Stimulated activated naive CD8-positive, alpha-beta T cell treated with anti-CD3 and anti-CD28 coated beads, Interleukin-15, Interleukin-2, amounts not matched to agents 100 U/mL and 50 U/mL, for 24 hours (primary cell): ENCODE data around the gene UBAC2.
"Not testable (repeated sequence)": the region's sequence is repeated elsewhere in the genome, so short reads cannot be mapped to it uniquely, and the experiment has no call there.

Experiments
- ATAC-seq: fragments of 150-1000 bp; cut with Tn5 transposase; one replicate; pipeline ENCODE4 v1.10.0; 2021
- DNase-seq: peaks from one replicate; pipeline ENCODE4 v3.0.0; 2021

The UBAC2 gene

DNA sequence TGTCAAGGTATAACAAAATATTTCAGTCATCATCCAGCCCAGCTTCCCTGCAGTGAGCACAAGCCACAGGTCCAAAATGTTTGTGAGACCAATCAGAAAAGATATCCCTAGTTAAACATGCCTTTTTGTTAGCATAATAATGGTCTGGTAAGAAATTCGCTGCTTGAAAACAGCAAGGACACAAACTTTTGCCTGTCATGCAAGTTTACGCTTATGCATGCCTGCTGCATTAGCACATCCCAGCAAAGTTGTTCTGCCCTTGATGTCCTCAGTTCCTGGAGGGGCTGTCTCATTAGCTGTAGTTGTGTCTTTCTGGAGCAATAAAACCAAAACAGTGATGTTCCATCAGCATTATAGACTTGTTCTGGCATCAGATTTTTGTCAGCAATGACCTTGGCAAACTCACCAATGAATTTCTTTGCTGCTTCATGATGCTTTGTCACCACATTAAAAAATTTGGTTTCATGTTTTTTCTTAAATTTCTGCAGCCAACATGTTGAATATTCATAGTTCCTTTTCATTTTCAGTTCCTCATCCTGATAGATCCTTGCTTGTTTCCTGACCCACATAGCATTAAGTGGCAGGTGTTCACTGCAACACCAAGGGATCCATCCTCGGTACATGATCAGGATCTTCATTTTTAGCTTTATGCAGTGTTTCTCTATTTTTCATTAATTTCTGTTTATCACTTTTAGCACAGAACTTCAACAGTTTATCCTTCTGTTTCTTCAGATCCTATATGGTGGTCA, 178.5 kb downstream of the UBAC2 start:
- DNase-seq (no peak), ATAC-seq (no peak)

DNA sequence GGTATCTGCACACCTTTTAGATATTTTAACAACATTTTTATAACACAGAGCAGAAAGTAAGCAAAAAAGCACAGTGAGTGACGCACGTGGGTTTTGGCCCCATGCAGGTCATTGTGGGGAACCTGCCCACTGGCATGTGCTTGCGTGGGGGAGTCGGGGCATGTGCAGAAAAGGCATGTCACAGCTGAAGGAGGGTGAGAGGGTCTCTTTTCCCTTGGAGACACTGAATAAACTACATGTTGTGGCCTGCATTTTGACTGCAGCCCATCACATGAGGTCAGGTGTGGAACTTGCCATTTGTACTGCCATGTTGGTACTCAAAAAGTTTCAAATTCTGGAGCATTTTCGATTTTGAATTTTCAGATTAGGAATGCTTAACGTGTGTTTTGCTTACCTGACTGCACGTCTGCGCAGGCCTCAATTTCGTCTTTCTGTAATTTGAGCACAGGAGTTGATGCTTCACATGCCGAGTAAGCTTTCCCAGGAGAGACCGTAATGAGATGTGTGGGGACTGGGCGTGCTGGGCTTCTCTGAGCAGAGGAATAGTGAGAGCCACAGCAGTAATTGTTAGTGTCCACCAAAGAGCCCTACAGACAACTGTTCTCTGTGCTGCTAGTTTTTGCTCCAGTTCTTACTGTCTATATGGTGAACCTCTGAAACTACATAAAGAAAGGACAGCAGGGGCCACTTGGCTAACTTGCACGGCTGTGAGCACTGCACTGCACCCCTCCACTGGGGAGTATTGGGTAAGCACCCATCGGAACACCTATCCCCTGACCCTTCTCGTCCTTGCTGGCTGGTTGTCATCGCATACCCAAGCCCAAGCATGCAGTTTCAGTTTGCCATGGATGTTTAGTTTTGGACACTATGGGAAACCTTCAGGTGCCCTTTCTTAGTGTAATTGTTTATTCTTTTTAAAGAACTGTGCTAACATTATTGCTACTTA, 179.5 kb downstream of the UBAC2 start:
- ATAC-seq (no peak), DNase-seq (no peak)

DNA sequence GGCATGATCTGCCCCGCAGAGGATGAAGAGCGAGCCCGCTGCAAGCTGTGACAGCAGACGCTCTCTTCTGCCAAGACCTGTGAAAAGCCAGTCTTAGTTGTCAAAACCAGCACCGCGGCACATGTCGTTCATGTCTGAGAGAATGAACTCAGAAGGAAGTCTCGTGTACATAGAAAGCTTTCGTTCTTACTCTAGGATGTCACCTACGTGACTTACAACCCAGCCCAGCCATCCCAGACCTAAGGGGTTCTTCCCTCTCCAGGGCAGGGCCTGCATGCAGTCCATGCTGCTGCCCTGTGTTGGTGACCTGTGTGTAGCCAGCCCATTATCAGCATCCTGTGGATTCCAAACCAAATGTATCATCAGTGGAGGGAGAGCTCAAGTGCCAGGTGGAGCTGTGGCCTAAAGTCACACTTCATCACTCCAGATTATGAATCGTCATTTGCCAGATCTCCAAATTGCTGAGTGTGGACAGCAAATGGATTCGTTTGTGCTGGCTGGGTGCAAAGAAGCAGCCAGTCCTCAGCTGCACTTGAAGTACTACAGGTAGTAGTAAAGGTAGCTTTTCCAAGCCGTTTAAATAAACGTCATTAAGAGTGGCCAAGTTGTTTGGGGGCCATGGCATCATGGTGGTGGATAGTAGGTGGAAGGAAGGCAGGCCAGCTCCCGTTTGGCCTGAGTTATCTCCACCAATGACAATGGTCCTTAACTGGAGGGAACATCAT, 180.4 kb downstream of the UBAC2 start:
- peak; percentile 55 for ATAC-seq
- DNase-seq, result peak; percentile 71

DNA sequence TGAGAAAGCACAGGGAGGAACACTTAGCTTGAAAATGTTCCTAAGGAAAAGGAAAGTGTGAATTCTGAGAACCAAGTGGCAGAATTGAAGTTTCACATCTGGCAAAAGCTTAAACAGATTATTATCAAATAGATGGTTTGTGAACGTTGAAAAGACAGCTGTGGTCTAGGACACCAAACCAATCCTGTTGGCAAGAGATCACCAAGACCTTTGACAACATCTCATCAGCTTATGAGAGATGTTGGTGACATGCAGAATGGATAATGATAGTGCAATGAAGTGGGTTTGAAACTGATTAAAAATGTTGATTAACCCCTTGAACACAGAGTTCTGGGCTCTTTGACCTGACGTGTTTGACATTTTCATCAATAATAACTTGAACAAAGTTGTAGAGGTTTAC, 181.1 kb downstream of the UBAC2 start:
- ATAC-seq, result no peak
- DNase-seq, result no peak

DNA sequence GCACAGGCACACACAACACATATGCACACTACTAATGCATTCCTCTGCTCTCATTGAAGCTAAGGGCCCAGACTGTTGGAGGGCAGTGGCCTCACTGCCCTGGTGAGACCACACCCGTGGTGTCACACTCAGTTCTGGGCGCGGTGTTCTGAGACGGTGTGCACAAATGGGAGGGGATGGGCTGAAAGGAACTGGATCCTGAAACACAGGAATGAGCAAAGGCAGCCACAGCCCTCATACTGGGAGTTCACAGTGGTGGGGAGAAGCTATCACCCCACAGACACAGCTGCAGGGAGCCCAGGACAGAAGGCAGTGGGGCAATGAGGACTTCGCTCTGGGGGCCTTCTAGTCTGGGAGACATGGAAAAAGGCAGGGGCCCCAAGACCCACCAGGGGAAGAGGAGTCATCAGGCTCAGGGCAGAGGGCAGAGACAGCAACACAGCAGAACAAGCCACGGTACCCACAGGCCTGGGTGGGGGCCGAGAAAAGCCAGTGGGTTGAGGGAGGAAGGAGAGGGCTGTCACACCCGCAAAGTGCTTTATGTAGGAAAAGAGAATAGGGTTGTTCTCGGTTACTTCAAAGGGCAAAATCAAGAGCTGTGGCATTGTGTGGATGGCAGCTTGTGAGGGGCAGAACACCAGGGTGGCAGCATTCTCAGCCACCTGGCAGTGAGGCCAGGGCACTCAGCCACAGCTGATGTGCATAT, 181.9 kb downstream of the UBAC2 start:
- peak; percentile 45 for ATAC-seq
- DNase-seq, result peak; percentile 68

DNA sequence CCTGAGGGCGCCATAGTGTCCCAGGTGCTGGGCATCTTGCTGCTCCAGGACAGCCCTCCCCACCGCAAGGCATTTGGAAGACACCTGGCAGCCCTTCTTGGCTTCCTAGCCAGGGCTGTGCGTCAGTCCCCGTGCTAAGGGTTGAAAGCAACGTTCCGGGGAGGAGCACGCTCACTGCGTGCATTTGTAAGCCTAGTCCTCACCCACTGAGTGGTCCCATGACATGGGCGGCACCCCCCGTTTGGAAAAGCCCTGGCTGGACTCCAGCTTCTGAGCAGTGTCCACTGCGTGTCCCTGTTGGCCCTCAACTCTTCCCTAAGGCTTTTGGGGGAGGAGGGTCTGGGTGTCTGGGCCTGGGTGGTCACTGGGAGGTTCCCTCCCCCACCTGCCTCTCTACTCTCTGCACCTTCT, 182.9 kb downstream of the UBAC2 start:
- no peak for DNase-seq
- ATAC-seq, result no peak

DNA sequence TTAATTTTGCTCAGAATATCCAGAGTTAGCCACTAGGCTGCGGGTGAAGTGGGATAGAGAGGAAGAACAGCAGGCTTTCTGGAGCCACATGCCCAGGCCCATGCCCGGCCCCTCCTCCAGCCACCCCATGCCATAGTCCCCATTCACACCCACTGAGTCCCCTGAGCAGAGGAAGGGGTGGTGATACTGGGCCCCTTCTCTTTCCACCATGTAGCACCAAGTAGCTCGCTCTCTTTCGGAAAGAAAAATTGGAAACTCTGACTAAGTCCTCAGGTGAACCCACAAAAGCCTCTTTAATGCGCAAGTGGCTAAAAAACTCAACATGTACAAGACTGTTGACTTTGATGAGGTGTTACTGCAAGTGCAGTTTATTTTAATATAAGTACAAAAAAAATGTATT, 183.3 kb downstream of the UBAC2 start:
- peak; percentile 55 for DNase-seq
- ATAC-seq, result peak; percentile 55

DNA sequence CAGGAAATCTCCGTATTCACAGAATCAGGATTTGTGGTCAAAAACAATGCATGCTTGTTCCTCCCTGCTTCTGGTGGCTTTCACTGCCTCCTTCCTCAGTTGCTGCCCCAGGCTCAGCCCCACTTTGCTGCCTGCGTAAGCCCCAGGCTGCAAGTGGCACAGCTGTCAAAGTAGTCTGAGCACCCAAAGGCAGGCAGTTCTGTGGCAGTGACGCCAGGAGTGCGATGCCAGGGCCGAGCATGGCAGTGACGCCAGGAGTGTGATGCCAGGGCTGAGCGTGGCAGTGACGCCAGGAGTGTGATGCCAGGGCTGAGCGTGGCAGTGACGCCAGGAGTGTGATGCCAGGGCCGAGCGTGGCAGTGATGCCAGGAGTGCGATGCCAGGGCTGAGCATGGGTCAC, 183.8 kb downstream of the UBAC2 start:
- peak; percentile 48 for DNase-seq
- peak; percentile 33 for ATAC-seq

DNA sequence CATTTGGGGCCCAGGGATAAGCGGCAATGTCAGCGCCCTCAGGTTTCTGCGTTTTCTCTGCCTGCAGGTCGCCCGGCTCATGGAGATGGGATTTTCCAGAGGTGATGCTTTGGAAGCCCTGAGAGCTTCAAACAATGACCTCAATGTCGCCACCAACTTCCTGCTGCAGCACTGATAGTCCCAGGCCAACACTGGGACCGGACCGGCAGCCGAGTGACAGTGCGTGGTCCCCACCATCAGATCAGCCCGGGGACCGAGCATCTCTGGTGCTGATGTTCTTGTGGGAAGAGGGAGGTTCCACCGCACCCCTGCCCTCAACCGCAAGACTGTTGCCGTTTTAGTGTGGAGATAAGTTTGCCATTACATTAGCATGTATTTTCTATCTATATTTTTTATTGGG, 184.5 kb downstream of the UBAC2 start:
- ATAC-seq (no peak), DNase-seq (no peak)

DNA sequence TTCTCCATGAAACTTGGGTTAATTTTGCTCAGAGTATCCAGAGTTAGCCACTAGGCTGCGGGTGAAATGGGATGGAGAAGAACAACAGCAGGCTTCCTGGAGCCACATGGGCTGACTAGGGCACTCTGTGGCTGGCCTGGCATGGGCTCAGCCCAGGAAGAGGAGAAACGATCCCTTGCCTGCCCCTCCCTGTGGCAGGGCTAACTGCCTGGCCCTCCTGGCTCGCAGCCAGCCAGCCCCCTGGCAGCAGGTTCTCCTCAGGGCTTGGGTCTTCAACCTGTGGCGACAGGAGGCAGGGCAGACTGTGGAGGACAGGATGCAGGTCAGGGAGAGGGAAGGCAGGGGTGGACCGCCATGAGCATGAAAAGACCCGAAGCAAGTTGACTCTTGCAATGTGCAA, 185.3 kb downstream of the UBAC2 start:
- ATAC-seq (no peak), DNase-seq (no peak)

DNA sequence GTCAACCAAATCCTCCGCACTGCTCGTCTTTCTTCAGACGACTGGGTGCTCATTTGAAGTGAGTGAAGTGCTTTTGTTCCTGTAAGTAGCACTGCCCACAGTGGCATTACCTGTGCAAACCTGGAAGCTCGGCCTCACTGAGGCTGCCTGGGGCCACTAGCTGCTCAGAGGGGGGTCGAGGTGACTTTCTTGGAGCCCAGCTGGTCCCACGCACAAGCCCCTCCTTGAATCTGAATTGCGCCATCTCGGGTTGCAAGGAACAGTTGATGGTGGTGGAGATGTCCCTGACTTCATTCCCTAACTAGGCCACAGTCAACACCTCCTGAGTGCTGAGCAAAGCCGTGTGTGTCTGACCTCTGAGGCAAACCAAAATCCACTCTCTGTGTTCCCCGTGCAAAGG, 185.8 kb downstream of the UBAC2 start:
- ATAC-seq, result no peak
- no peak for DNase-seq

DNA sequence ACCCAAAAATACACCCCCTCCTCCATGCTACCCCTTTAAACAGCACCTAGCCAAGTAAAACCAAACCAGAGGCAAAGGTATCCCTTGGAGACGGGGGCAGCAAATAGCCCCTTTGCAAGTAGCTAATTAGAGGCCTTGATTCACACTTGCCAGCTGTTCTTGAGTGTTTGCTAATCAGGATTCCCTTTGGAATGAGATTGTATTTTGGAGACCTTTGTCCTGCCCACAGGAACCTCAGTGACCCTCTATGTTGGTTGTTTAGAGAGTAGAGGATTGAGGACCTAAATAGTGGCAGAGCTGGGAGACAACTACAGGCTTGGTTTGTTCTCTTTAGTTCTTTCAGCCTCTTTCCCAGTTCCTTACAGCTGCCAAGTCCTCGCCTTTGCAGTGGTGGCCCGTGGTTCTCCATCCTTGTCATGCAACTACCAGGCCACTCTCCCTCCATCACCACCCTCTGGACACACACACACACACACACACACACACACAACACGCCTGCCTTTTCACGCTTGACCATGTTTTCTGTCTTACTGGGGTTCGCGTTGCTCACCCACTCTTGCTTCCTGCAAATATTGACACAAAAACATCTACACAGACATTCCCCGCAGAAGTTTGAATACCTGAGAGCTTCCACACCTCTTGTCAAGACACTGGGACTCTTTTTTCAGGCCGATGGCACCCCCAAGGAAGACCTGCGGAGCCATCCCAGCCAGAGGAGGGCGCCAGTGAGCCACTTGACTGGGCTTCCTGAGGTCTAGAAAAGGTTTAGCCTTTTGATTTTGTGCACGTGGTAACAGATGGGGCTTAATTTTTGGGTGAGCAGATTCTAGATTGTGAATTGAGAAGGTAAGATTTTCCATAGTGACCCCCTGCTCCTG, 186.5 kb downstream of the UBAC2 start:
- DNase-seq, result peak; percentile 96
- ATAC-seq, result peak; percentile 17

DNA sequence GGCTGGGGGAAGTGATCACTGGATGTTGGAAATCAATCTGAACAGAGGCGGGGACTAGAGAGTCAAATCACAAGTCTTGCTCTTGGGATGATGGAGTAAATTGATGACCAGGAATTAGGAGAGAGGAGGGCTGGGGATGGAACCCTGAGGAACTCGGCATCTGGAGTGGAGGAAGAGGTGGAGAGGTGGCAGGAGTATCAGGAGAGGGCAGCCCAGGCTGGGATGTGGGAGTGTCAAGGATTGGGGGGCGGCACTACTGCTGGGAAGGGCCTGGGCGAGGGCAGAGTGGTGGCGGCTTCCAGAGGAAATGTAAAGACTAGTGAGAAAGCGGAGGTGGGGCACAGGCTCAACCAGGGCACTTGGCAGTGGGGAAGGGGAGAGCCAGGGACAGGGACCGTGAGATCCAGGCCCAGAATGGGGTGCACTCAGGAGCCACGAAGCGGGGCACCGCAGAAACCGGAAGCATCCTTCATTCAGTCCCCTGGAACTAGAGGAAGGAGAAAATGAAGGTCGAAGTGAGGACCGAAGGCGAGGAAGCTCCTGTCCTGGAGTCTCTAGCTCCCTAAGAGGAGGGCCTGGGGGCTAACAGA, 187.8 kb downstream of the UBAC2 start:
- DNase-seq, result no peak
- no peak for ATAC-seq

DNA sequence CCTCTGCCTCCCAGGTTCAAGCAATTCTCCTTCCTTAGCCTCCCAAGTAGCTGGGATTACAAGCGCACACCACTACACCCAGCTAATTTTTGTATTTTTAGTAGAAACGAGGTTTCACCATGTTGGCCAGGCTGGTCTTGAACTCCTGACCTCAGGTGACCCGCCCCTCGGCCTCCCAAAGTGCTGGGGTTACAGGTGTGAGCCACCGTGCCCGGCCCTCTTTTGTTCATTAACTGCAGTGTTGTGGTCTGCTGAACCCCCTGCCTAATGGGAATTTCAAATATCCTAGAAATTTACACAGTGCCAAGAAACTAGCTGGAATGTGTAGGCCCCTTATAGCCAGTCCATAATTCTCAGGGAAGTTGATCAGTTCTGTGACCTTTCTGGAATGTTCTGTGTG, 188.4 kb downstream of the UBAC2 start:
- DNase-seq, ATAC-seq: not testable (repeated sequence)

DNA sequence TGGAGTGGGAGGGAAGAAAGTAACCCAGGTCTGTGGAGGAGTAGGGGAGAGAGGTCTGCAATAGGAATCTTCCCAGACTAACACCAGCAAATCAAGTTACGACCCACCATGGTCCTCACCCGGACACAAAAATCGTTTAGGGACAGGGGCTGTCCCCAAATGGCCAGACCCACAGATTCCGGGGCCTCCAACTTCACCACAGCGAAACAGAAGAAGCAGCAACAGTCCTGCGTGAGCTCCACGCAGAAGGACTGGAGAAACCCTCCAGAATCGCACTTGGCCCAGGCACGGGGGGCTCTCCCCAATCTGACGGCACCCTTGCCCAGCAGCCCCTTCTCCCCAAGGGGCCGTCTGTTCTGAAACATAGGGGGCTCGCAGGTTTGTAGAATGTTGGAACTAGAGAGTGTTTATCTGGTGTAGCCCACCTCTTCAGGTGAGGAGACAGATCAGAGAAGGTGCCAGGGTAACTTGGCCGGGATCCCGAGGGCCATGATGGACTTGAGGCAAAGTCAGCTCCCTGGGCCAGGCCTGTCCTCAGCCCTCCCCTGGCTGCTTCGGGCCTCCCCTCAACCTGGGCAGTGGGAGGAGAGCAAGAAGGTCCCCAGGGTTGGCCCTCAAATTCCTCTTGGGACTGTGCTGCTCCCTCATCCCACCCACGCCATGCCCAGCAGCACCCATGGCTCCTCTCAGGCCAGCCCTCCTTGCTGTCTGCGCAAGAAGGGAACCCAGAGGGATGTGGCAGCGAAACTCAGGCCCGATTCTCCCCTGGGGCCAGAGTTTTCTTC, 189.1 kb downstream of the UBAC2 start:
- no peak for DNase-seq
- no peak for ATAC-seq

DNA sequence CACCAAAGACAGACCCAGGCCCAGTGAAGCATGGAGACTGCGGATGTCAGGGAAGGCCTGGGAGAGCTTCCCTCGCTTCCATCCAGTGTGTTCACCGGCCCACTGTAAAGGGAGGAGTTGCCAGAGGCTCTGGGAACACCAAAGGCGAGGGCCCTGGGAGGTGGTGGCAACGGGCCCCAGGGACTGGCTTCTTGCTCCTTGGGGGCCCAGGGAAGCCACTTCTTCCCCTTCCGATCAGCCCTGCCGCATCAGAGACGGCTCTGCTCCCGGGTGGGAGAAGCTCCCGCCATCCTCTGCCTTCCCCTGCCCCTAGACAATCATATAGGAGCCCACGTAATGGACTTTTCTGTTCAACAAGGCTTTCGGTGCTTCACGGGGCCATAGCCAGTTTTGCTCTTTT, 189.9 kb downstream of the UBAC2 start:
- ATAC-seq (no peak), DNase-seq (no peak)

DNA sequence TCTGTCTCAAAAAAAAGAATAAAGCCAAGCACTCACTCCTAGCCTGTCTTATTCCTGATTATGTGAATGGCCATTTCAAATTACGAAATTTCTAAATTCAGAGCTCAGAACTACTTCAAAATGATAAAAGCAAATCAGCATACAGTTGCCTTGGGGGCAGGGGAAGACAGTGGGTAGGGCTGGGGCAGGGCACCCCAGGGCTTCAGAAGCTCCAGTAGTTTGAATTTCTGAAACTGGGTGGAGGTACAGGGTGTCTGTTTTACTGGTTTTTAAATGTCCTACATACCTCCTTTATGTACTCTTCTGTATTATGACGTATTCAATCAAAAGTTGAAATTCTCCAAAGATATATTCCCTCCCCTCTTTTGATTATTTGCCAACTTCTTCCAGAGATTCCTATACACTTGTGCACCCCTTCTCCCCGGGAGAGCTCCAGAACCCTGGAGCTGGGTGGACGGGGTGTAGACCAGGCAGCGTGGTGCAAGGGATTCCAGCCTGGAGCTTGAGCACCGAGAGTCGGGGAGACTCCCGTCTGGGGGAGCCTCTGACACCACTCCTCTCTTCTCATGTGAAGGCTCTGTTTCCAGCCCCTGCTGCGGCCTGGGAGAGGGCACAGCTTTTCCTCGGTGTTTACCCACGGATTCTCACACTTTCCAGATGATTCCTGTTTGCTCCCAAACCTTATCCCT, 191.3 kb downstream of the UBAC2 start:
- ATAC-seq (no peak), DNase-seq (no peak)

DNA sequence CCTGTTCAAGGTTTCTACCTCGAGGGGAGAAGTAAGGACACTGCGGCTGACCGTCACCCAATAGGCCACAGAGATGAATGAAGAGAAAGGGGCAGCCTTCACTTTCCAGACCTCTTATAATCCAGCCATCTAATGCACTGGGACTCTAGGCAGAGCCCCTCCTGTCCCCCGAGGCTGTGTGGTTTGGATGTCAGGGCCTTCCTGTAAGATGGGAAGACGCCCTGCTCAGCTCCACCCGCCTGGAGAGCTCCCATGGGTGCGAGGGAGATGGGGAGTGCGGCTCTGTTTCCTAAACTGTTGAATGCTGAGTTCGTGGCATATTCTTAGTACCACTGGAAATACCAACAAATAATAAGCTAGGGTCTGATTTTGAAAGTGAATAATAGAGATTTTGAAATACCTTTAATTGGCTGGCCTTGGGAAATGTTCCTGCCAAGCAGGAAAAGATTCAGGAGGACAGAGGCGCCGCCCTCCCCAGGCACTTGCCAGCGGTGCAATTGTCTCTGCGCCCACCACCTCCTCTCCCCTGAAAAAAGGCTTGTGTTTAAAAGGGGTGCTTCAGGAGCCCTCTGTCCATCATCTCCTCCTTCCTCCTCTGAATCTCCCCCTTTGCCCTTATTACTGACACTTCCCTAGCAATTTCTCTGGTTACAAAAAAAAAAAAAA, 191.9 kb downstream of the UBAC2 start:
- ATAC-seq (no peak), DNase-seq (no peak)

DNA sequence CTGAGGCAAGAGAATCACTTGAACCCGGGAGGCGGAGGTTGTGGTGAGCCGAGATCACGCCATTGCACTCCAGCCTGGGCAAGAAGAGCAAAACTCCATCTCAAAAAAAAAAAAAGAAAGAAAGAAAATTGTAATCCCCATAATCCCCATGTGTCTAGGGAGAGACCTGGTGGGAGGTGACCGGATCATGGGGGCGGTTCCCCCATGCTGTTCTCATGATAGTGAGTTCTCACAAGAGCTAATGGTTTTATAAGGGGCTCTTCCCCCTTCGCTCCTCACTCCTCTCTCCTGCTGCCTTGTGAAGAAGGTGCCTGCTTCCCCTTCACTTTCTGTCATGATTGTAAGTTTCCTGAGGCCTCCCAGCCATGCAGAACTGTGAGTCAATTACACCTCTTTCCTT, 192.7 kb downstream of the UBAC2 start:
- DNase-seq, ATAC-seq: not testable (repeated sequence)
